HUDEP-2 (cell line): ENCODE results near the gene FARS2.

Experiments used
- DNase-seq, 76 experiments: peaks; one replicate each; lab custom pipeline; 2025; ENCODE audit not compliant: unreplicated experiment in 76 of 76; lab: John Stamatoyannopoulos, UW

FARS2 gene

GRCh38 chr6:5365436-5366195, 104.3 kb downstream of the FARS2 start:
- DNase-seq, result peak in 13 of 76 experiments; percentile 9 to 49 (median 28)

GRCh38 chr6:5366941-5367340, 105.6 kb downstream of the FARS2 start:
- DNase-seq, result no peak

- no peak for DNase-seq
Measured at GRCh38 chr6:5367510-5367909, 106.2 kb downstream of the FARS2 start.

- no peak for DNase-seq
Measured at GRCh38 chr6:5373430-5373829, 112.1 kb downstream of the FARS2 start.

GRCh38 chr6:5378331-5378730, 117.0 kb downstream of the FARS2 start:
- no peak for DNase-seq

DNA sequence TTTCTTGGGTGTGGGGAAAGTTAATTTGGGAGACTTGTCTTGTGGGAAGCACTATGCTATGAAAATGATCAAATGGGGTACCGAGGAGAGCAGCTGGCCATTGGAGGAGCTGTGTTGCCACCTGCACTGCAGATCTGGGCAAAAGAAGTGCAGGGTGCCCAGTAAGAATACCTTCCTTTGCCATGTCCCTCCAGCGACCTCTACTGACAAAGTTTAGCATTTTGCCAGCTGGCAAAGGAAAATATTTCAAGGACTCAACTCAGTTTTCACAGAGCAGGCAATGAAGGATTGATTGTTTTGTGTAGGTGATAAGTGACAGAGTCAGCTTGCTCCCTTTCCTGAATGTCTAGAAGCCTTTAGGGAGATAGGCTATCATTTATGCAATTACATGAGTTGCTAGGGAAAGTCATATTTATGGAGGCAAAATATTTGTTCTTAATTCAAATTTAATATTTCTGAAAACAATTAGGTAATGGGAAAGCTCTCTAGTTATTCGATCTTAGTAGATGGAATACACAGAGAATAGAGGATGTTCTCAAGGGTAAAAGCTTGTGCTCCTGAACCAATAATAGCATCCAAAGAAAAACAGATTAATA, 118.4 kb downstream of the FARS2 start:
- peak in 63 of 76 experiments; percentile 13 to 82 (median 50) for DNase-seq

- no peak for DNase-seq
Measured at GRCh38 chr6:5383856-5384255, 122.5 kb downstream of the FARS2 start.

- no peak for DNase-seq
Measured at GRCh38 chr6:5384276-5384675, 123.0 kb downstream of the FARS2 start.

GRCh38 chr6:5388326-5388725, 127.0 kb downstream of the FARS2 start:
- no peak for DNase-seq

DNA sequence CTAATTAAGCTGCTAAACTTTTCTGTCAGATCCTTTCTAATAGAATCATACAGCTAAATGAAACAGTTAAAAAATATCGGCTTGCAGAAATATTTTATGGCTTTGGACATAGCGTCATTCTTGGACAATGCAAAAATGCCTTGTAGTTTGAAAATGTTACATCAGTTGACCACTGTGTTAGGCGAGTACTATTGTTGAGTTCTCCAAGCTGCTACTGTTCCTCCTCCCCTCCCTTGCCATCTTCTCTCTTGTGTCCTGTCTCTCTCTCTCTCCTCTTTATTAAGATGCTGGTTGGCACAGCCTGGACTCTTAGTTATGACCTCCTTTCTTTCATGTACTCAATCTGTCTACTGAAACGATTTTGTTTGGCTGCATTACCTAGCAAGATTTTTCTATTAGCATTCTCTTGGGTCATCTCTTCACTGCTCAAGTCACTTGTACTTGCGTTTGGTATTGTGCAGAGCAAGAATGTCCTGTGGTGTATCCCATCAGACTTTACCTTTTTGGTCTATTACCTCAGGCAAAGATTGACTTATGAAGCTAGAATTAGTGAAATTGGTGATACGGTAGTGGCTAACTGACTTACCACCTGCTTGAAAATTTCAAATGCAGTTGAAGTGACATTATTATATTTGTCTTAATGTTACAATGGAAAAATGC, 127.9 kb downstream of the FARS2 start:
- no peak for DNase-seq

DNA sequence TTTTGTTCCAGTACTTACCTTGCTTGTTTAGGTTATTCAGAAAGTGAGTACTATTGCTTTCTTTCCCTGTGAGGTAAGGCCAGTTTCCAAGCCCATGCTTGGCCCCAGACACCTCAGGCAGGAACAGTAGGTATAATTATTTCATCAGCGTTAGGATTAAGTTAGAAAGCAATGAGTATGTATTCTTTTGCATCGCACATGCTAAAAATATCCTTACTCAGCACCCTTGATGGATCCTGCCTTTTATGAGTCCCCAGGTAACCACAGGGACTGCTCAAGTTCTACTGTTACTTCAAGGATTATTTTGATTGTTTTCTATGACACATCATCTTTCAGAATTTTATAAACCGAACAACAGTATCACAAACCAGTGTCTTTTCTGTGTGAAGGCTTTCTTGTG, 128.9 kb downstream of the FARS2 start:
- DNase-seq, result no peak

- no peak for DNase-seq
Measured at GRCh38 chr6:5394280-5394679, 133.0 kb downstream of the FARS2 start.

GRCh38 chr6:5395719-5396118, 134.4 kb downstream of the FARS2 start:
- no peak for DNase-seq

DNA sequence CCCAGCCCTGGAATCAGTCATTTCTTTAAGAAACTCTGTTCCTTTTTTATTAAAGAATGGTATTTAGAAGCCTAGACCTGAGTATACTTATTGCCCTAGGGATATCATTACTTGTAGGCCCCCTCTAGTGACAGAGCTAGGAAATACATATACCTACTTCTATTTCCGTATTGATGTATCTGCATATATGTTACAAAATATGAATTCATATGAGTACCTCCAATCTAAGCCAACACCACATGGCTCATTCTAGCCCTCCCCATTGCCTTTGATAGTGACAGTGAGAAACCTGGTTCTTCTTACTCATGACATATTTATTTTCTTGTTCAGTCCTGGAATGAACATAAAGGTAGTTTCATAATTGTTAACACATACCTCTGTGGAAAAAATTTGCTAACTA, 137.2 kb downstream of the FARS2 start:
- DNase-seq, result peak in 30 of 76 experiments; percentile 10 to 76 (median 55)

DNA sequence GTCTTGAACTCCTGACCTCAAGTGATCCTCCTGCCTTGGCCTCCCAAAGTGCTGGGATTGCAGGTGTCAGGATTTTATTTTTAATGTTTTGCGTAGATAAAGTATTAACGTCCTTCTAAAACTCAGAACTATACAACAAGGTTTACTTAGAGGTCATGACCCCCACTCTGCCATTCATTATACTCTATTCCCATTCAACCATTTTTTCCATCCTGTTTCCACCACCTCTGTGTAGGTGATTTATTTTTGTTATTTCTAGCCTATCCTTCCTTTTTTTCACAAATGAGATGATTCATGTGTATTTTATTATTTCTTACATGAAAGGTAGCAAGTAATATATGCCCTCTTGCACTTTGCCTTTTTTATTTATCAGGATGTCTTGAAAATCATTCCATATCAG, 138.1 kb downstream of the FARS2 start:
- DNase-seq, result no peak

DNA sequence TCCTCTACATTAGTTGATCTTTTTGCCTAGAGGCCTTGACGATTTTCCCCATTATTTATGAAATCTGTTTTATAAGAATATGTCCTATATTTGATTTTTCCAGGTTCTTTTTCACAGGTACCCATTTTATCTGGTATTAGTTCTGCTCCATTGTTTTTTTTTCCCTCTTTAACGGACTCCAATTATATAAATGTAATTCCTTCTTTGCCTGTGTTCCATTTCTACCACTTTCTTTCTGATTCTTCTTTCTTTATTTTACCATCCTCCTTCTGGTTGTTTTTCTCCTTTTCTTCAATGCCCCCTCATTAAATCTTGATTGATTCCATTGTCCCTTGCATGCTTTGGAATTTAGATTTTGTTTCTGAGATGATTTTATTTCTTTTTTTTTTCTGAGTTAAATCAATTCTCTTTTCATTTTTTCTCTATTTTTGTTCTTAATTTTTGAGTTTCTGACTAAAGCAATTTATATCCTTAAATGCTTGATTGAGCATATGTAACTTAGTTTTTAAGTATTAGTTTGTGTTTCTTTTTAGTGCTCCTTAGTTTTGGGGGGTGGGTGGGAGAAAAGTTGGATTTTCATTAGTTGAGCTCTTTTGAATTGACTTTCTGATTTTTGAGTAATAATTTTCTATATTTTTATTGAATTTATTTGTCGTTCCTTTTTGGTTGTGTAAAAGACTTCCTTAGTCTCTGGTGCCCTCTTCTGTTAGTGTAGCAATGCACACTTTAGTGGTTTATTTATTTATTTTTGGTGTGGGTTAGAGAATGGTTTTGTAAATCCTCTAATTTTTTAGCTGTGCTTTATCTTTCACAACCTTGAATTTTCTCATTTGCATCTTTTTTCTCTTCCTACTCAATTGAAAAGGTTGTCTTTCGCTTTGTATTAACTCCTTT, 140.8 kb downstream of the FARS2 start:
- DNase-seq, result peak in 22 of 76 experiments; percentile 8 to 62 (median 31)

DNA sequence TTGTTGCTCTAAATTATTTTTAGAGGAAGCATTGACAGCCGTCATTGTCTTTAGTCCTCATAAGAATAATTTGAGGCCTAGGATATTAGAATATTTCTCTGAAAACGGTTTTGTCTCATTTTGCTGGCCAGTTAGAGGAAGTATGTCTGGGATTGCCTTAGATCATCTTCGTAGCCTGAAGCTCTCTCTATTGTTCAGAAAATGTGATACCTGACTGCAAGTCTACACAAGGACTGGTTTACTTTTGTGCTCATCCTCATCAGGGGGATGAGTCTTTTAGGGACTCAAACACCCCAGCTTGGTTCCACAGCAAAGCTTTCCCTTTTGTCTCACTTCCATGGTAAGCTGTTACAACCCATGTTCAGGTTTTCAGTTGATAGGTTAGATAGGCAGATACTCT, 141.8 kb downstream of the FARS2 start:
- DNase-seq, result no peak

- DNase-seq, result no peak
Measured at GRCh38 chr6:5403609-5404008, 142.3 kb downstream of the FARS2 start.

- DNase-seq, result no peak
Measured at GRCh38 chr6:5405976-5406375, 144.7 kb downstream of the FARS2 start.

DNA sequence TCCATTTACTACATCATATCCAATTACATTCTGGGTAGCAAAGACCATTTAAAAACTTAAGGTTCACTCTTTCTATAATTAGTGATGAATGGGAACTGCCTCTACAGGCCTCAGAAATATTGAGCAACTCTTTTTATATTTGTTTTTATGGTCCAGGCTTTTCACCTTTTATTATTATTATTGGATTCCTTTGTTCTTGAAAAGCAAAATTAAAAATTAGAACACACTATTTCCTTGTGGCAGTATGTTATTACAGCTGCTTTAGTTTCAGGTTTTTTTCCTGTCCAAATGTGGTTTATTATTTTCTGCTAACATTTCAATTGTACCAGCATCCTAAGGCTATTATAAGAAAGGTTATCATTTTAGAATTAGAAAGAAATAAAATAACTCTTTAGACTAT, 150.1 kb downstream of the FARS2 start:
- DNase-seq, result no peak

GRCh38 chr6:5412017-5412416, 150.7 kb downstream of the FARS2 start:
- DNase-seq, result no peak
